GM12873 (cell line): ENCODE data around the gene BMPR1B.

ENCODE experiments used
- TF ChIP-seq, protein P1 (sequence below): IDR thresholded peaks from 2 replicates; pipeline ENCODE4 v1.5.1; 2012; ENCODE audit warnings: low read depth, mild to moderate bottlenecking, moderate library complexity, low read length, control low read depth; ENCODE audit not compliant: insufficient read depth; ENCODE audit errors: missing control alignments

Gene BMPR1B

GRCh38 chr4:95142932-95143331 is 385.2 kb downstream of the BMPR1B start:
- TF ChIP-seq, protein P1, sequence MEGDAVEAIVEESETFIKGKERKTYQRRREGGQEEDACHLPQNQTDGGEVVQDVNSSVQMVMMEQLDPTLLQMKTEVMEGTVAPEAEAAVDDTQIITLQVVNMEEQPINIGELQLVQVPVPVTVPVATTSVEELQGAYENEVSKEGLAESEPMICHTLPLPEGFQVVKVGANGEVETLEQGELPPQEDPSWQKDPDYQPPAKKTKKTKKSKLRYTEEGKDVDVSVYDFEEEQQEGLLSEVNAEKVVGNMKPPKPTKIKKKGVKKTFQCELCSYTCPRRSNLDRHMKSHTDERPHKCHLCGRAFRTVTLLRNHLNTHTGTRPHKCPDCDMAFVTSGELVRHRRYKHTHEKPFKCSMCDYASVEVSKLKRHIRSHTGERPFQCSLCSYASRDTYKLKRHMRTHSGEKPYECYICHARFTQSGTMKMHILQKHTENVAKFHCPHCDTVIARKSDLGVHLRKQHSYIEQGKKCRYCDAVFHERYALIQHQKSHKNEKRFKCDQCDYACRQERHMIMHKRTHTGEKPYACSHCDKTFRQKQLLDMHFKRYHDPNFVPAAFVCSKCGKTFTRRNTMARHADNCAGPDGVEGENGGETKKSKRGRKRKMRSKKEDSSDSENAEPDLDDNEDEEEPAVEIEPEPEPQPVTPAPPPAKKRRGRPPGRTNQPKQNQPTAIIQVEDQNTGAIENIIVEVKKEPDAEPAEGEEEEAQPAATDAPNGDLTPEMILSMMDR = no peak

GRCh38 chr4:95151255-95151654 is 393.5 kb downstream of the BMPR1B start:
- TF ChIP-seq, protein P1 = no peak

DNA sequence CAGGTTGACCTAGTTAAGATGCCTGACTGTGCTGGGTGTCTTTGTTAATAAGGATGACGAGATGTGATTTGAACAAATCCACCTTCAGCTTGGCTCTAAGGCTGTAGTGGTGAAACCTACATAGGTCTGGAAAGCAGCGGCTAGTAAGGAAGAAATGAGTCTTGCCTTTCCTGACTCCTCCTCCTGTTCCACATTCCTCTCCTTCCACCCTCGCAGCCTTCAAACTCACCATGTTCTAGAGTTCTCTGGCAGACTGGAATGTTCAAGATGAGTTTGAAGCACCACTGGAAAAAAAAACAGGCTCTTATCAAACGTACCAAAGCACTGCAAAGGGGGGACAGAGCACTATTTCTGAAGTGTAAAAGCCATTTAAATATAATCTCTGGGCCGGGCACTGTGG is 395.4 kb downstream of the BMPR1B start:
- TF ChIP-seq, protein P1 = no peak

DNA sequence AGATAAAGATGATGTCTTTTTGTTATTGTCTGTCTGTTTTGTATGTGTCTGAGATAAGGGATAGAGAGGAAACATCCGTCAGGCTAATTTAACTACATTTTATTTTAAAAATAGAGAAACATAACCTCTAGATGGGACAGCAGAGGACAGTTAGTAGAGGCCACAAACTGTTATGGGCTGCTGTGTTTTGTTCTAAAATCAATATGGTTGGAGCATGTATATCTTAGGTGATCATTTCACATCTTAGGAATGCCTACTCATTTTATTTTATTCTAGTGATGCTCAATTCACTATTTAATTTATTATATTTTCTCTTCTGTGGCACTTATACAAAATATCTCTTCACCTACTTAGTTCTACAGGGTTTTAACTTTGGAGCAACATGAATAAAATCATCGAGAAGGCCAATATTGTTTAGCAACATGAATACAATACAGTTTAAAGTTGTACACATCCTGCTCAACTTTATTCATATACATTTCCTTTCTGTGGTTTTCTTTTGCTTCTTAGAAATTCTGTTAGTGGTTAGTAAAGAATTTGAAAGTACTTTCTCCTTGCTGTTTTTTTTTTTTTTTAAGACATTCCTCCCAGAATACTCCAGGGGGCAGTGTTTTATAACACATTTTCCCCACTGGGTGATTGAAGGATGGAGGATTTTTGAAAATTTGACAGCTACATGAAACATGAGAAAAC is 398.1 kb downstream of the BMPR1B start:
- TF ChIP-seq, protein P1 = peak; percentile 52

- TF ChIP-seq, protein P1 = no peak
Measured at GRCh38 chr4:95156452-95156765, 398.7 kb downstream of the BMPR1B start.

GRCh38 chr4:95157596-95157995 is 399.8 kb downstream of the BMPR1B start:
- TF ChIP-seq, protein P1 = no peak

GRCh38 chr4:95158045-95158444 is 400.3 kb downstream of the BMPR1B start:
- TF ChIP-seq, protein P1 = no peak

GRCh38 chr4:95158626-95159025 is 400.9 kb downstream of the BMPR1B start:
- TF ChIP-seq, protein P1 = no peak
